ENCODE results near the gene NELL1. TPM values are rescaled to one million over a fixed set of nuclear protein-coding genes. Genes with fewer than 3 reads are reported as not detected.

The NELL1 gene
- total RNA-seq, 1 experiment from 2014 or later, result 0.22 TPM

GRCh38 chr11:21446939-21447590, 777.7 kb downstream of the NELL1 start:
- Histone ChIP-seq H4K5ac (ENCODE audit: insufficient read length, low read depth, low read length) (no peak overlapping the region), H4K8ac (replicated peaks; ENCODE audit: insufficient read length, low read depth, low read length) (no peak overlapping the region), H3K27me3 (ENCODE audit: insufficient read depth, low read length) (no peaks in the 10 kb centered on the region), H3K18ac (ENCODE audit: insufficient read length, low read depth, low read length) (no peak overlapping the region), H2BK120ac (ENCODE audit: low read depth, low read length, poor library complexity, severe bottlenecking) (no peak overlapping the region), H2AFZ (ENCODE audit: low read length) (no peak overlapping the region), H2AK5ac (ENCODE audit: insufficient read length, low read length) (no peak overlapping the region), H2BK5ac (ENCODE audit: insufficient read length, low read length) (no peak overlapping the region), H3K27ac (ENCODE audit: insufficient read length, low read depth, low read length) (no peak overlapping the region), H3K56ac (ENCODE audit: insufficient read length, low read depth, low read length) (no peak overlapping the region), H3K79me1 (ENCODE audit: insufficient read depth, low read depth, low read length, poor library complexity, severe bottlenecking) (no peaks in the 10 kb centered on the region), H3T11ph (ENCODE audit: low read length) (no peak overlapping the region), H3K79me2 (ENCODE audit: insufficient read depth, low read length) (no peaks in the 10 kb centered on the region), H4K20me1 (ENCODE audit: control insufficient read depth, insufficient read depth, insufficient read length) (no peaks in the 10 kb centered on the region), H4K91ac (ENCODE audit: insufficient read length, low read depth, low read length) (no peak overlapping the region), H3K9me3 (ENCODE audit: control insufficient read depth, low read depth, low read length) (no peaks in the 10 kb centered on the region), H3K23ac (ENCODE audit: insufficient read length, low read depth, low read length) (no peak overlapping the region), H3K9ac (ENCODE audit: extremely low read depth, insufficient read length, low read length) (no peak overlapping the region), H3K23me2 (ENCODE audit: insufficient read length, low read depth, low read length, poor library complexity, severe bottlenecking) (no peaks in the 10 kb centered on the region), H3K4ac (ENCODE audit: low read depth, low read length) (no peak overlapping the region), H3K4me2 (ENCODE audit: insufficient read depth, insufficient read length, low read length) (no peak overlapping the region), H2BK20ac (ENCODE audit: low read depth, low read length, poor library complexity, severe bottlenecking) (no peak overlapping the region), H3K4me1 (ENCODE audit: insufficient read depth, low read length) (no peaks in the 10 kb centered on the region), H3K14ac (ENCODE audit: insufficient read depth, low read length) (no peak overlapping the region), H2BK12ac (ENCODE audit: insufficient read length, low read depth, low read length) (no peak overlapping the region), H2BK15ac (ENCODE audit: low read depth, low read length) (no peak overlapping the region)
- no peak for TF ChIP-seq CTCF (conservative IDR thresholded peaks at IDR 0.05)
- H3K9me3 Mint-ChIP-seq, result no peaks in the 10 kb centered on the region
- no peak overlapping the region for H3K4me3 Mint-ChIP-seq
- no peak for DNase-seq
- no peaks in the 10 kb centered on the region for H3K36me3 Mint-ChIP-seq (ENCODE audit: insufficient read depth in 1 of 3, low read depth in 3 of 3)
- H3K4me1 Mint-ChIP-seq, result peaks cover 8 to 11% of the 10 kb centered on the region in 2 experiments
- no peaks in the 10 kb centered on the region; the same call in 1 of the 2 replicates for H3K27me3 Mint-ChIP-seq (ENCODE audit: low read depth)
- peak overlapping the region in 1 of 3 experiments; percentile 65; a peak in 2 of 7 replicates for H3K27ac Mint-ChIP-seq
- WGBS (ENCODE audit: extremely low coverage, insufficient read length, low lambda C conversion rate), result no CpG with 5 or more reads among the region's 2 CpGs

Data from H9 (cell line).